CD4-positive, alpha-beta T cell (primary cell): ENCODE data around the gene KRTAP4-3. TPM values are rescaled to one million over a fixed set of nuclear protein-coding genes. Genes with fewer than 3 reads are reported as not detected.

ENCODE experiments used
- ATAC-seq: fragments of 200-7000 bp; cut with Tn5 transposase; one replicate; pipeline ENCODE4 v1.10.0; 2022; ENCODE audit warnings: mild to moderate bottlenecking; ENCODE audit not compliant: poor library complexity
- CTCF ChIA-PET: fragments of 350-600 bp; sonication (Branson Sonifier 250); formaldehyde crosslinking; loops from one replicate; lab custom pipeline; 2021; ENCODE audit warnings: antibody characterized with exemption, inconsistent platforms; lab: Charles Lee
- POLR2A ChIA-PET: fragments of 350-600 bp; sonication (Branson Sonifier 250); formaldehyde crosslinking; loops from one replicate; lab custom pipeline; 2021; ENCODE audit warnings: antibody characterized with exemption, inconsistent platforms; lab: Charles Lee
- DNase-seq, 14 experiments: peaks; one replicate each; pipeline ENCODE4 v3.0.0-alpha.2; 2013 to 2020; ENCODE audit warnings: mixed read lengths in 2 of 14
- H3K27ac ChIP-seq, 2 donors: one replicate each; pipeline versions ENCODE4 v1.5.1 to v1.7.0; 2013; ENCODE audit warnings: low read length in 2 of 2, low read depth in 1 of 2, mild to moderate bottlenecking in 1 of 2
- H3K27me3 ChIP-seq, 2 experiments: 1 replicate in 1 of 2; 2 replicates in 1 of 2; pipeline versions ENCODE4 v1.6.1 to v1.7.0; 2013; ENCODE audit warnings: low read length in 2 of 2, control low read depth in 1 of 2, mild to moderate bottlenecking in 1 of 2, moderate library complexity in 1 of 2; ENCODE audit not compliant: insufficient read depth in 2 of 2, control insufficient read depth in 1 of 2
- H3K36me3 ChIP-seq: one replicate; pipeline ENCODE4 v1.6.1; 2013; ENCODE audit warnings: low read length, control low read depth; ENCODE audit not compliant: insufficient read depth
- H3K4me1 ChIP-seq: one replicate; pipeline ENCODE4 v1.6.1; 2013; ENCODE audit warnings: low read length, control low read depth; ENCODE audit not compliant: insufficient read depth
- H3K4me3 ChIP-seq: one replicate; pipeline ENCODE4 v1.5.1; 2013; ENCODE audit warnings: mild to moderate bottlenecking, low read length, moderate library complexity
- H3K9me3 ChIP-seq, 2 experiments: 1 replicate in 1 of 2; 2 replicates in 1 of 2; pipeline versions ENCODE4 v1.6.1 to v1.7.0; 2013; ENCODE audit warnings: low read length in 2 of 2, mild to moderate bottlenecking in 2 of 2, control low read depth in 1 of 2, moderate library complexity in 1 of 2; ENCODE audit not compliant: control insufficient read depth in 1 of 2, insufficient read depth in 1 of 2
- H3K27ac Mint-ChIP-seq: one replicate; pipeline ENCODE4 v1.8.0; 2020; ENCODE audit warnings: mixed read lengths
- H3K27me3 Mint-ChIP-seq: one replicate; pipeline ENCODE4 v1.8.0; 2021; ENCODE audit warnings: mixed read lengths
- H3K36me3 Mint-ChIP-seq: one replicate; pipeline ENCODE4 v1.8.0; 2021; ENCODE audit warnings: low read depth, mixed read lengths
- H3K4me1 Mint-ChIP-seq: one replicate; pipeline ENCODE4 v1.8.0; 2021; ENCODE audit warnings: low read depth, mixed read lengths
- H3K4me3 Mint-ChIP-seq: one replicate; pipeline ENCODE4 v1.8.0; 2020; ENCODE audit warnings: mild to moderate bottlenecking, mixed read lengths
- H3K9me3 Mint-ChIP-seq: one replicate; pipeline ENCODE4 v1.8.0; 2020; ENCODE audit warnings: mixed read lengths
- intact Hi-C, 2 experiments: fragments of 100-400 bp; cut with DNase I in 1 of 2; cut with micrococcal nuclease in 1 of 2; formaldehyde crosslinking; loops; one replicate each; pipeline versions ENCODE4 v1.15.1 to v1.9.0; 2023 to 2025; cut with DNase I, micrococcal nuclease
- total RNA-seq, 174 experiments: library from RNA in 2 of 174; stranded (reverse) in 2 of 174; gene quantifications; one replicate each; pipeline ENCODE4 v1.2.3 and lab custom pipeline; 2021 to 2026
- TF ChIP-seq, protein P1 (sequence below): fragments of 200-600 bp; IDR thresholded peaks from one replicate; pipeline ENCODE4 v1.8.0; 2022; ENCODE audit warnings: antibody characterized with exemption, mild to moderate bottlenecking

KRTAP4-3 gene
- total RNA-seq, 2 experiments from 2014 or later: not detected

DNA sequence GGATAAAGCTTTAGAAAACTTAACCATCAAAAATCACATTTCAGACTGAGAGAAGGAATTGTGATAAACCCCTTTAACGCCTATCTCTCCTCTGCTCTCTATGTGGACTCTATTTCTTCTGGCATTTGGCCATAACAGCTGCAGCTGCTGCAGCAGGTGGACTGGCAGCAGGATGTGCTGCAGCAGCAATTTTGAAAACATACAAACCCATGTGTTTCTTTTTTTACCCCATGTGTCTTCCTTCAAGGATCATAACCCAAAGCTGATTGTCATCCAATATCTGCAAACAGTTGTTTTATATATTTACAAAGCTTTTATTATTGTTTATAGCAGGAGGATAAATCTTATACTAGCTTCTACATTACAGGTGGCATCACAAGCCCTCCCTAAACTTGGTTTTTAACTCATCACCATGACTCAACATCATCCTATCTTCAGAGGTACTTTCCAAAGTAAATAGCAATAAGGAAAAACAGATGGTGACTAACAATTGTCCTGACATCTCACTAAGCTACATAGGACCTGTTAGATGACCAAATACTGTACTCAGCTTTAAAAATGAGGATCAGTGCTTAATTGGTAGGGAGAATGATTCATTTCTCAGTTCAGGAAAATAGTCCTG, 43.9 kb upstream of the KRTAP4-3 start:
- DNase-seq: no peak
- peaks cover 31% of the 10 kb centered on the region for H3K27me3 Mint-ChIP-seq
- Histone ChIP-seq H3K4me1 (no peaks in the 10 kb centered on the region), H3K4me3 (no peak overlapping the region), H3K9me3 (peaks cover 0 to 7% of the 10 kb centered on the region in 2 experiments), H3K36me3 (no peaks in the 10 kb centered on the region), H3K27ac (no peak overlapping the region), H3K27me3 (no peaks in the 10 kb centered on the region)
- H3K9me3 Mint-ChIP-seq: no peaks in the 10 kb centered on the region
- H3K27ac Mint-ChIP-seq: no peak overlapping the region
- intact Hi-C loops: no loop called here
- H3K36me3 Mint-ChIP-seq: no peaks in the 10 kb centered on the region
- H3K4me1 Mint-ChIP-seq: peaks cover 13% of the 10 kb centered on the region
- POLR2A ChIA-PET: no interaction called here
- no peak overlapping the region for H3K4me3 Mint-ChIP-seq
- ATAC-seq: no peak
- CTCF ChIA-PET: no interaction called here
- TF ChIP-seq, protein P1, sequence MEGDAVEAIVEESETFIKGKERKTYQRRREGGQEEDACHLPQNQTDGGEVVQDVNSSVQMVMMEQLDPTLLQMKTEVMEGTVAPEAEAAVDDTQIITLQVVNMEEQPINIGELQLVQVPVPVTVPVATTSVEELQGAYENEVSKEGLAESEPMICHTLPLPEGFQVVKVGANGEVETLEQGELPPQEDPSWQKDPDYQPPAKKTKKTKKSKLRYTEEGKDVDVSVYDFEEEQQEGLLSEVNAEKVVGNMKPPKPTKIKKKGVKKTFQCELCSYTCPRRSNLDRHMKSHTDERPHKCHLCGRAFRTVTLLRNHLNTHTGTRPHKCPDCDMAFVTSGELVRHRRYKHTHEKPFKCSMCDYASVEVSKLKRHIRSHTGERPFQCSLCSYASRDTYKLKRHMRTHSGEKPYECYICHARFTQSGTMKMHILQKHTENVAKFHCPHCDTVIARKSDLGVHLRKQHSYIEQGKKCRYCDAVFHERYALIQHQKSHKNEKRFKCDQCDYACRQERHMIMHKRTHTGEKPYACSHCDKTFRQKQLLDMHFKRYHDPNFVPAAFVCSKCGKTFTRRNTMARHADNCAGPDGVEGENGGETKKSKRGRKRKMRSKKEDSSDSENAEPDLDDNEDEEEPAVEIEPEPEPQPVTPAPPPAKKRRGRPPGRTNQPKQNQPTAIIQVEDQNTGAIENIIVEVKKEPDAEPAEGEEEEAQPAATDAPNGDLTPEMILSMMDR: no peak

DNA sequence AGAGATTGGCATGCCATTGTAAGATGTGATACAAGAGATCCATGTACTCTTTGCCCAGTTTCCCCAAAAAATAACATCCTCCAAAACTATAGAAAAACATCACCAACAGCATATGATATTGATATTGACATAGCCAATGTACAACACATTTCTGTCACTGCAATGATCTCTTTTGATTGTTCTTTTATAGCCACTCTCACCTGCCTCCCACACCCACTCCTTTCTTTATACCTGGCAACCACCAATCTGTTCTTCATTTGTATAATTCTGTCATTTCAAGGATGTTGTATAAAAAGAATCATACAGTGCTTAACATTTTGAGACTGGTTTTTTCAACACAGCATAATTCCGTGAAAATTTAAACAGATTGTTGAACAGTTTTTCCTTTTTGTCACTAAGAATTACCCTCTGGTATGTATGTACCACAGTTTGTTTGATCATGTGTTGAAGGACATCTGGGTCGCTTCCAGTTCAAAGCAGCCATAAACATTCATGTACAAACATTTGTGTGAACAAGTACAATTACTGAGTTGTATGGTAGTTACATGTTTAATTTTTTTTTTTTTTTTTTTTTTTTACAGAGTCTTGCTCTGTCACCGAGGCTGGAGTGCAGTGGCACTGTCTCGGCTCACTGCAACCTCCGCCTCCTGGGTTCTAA, 31.5 kb upstream of the KRTAP4-3 start:
- no peak for DNase-seq
- intact Hi-C loops: no loop called here
- CTCF ChIA-PET: interaction anchor here (0.7 kb wide), 1 partner anchor 145 kb away, joined by 3 read pairs; no protein-coding TSS in a partner anchor

DNA sequence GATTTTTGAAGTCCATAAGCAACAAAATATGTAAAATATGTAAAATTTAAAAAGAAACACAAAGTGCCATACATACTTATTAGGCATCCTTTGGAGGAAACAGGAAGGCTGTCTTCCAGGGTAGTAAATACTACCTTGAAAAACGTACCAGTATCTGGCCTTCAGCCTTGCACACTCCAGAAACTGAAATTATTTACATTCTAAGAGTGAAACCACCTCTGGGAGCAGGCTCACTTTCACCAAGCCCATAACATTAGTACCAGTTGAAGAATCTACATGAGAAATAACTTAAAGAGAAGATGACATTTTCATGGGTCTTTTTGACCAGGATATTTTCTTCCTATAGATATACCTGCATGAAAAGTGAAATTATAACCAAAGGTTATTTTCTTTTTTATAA, 28.0 kb upstream of the KRTAP4-3 start:
- Mint-ChIP-seq H3K27me3 (no peaks in the 10 kb centered on the region), H3K36me3 (no peaks in the 10 kb centered on the region), H3K4me1 (no peaks in the 10 kb centered on the region), H3K27ac (no peak overlapping the region), H3K9me3 (peaks cover 4% of the 10 kb centered on the region), H3K4me3 (no peak overlapping the region)
- DNase-seq (no peak), ATAC-seq (no peak)
- H3K4me1 ChIP-seq: no peaks in the 10 kb centered on the region
- no peaks in the 10 kb centered on the region for H3K9me3 ChIP-seq
- no peak overlapping the region for H3K27ac ChIP-seq
- no peak overlapping the region for H3K4me3 ChIP-seq
- POLR2A ChIA-PET: interaction anchor here (0.7 kb wide), 1 partner anchor 126 kb away, joined by 4 read pairs; no protein-coding TSS in a partner anchor
- TF ChIP-seq, protein P1: no peak
- H3K27me3 ChIP-seq: no peaks in the 10 kb centered on the region
- CTCF ChIA-PET: interaction anchor here (0.7 kb wide), 1 partner anchor 203 kb away, joined by 3 read pairs; no protein-coding TSS in a partner anchor
- intact Hi-C loops: no loop called here
- H3K36me3 ChIP-seq: no peaks in the 10 kb centered on the region

More for the DNA sequence above, 31.5 kb upstream of the KRTAP4-3 start:
- TF ChIP-seq, protein P1: no peak
- Mint-ChIP-seq H3K27me3 (no peaks in the 10 kb centered on the region), H3K4me1 (no peaks in the 10 kb centered on the region), H3K27ac (no peak overlapping the region), H3K36me3 (no peaks in the 10 kb centered on the region), H3K9me3 (peaks cover 4% of the 10 kb centered on the region), H3K4me3 (no peak overlapping the region)
- Histone ChIP-seq H3K27ac (no peak overlapping the region), H3K36me3 (no peaks in the 10 kb centered on the region), H3K4me3 (no peak overlapping the region), H3K4me1 (no peaks in the 10 kb centered on the region), H3K27me3 (no peaks in the 10 kb centered on the region), H3K9me3 (no peaks in the 10 kb centered on the region)
- ATAC-seq: no peak
- POLR2A ChIA-PET: no interaction called here
